ENCODE data around the gene TRIM59.
A peak's percentile ranks its signal among the peaks of the same experiment; 100 is the strongest.

TRIM59 gene

DNA sequence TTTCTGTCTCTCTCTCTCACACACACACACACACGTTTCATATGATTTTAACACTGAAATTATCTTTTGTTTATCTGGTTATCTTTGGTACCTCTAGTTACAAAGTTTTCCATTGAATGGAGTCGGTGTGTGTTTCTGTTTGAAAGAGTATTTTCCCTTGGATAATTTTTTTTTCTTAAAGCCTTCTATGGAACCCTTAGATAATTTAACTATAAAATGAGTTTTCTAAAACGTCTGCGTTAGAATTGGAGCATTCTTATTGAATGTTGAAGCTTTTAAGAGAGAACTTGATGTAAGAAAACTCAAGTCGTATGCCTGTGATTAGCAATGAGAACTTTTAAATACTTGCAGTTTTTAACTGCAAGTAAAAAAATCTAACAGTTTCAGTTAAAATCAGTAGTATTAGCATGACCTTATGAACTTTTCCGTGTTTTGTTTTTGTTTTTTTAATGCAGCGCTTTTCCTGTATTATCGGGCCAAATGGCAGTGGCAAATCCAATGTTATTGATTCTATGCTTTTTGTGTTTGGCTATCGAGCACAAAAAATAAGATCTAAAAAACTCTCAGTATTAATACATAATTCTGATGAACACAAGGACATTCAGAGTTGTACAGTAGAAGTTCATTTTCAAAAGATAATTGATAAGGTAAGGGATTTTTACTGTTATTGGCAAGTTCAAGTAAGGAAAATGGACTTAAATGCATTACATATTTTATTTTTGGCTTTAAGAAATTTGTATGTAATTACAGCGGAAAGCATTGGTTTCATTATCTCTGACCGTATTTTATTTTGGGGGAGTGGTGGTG is 47.2 kb downstream of the TRIM59 start:
- DNase-seq = no peak

DNA sequence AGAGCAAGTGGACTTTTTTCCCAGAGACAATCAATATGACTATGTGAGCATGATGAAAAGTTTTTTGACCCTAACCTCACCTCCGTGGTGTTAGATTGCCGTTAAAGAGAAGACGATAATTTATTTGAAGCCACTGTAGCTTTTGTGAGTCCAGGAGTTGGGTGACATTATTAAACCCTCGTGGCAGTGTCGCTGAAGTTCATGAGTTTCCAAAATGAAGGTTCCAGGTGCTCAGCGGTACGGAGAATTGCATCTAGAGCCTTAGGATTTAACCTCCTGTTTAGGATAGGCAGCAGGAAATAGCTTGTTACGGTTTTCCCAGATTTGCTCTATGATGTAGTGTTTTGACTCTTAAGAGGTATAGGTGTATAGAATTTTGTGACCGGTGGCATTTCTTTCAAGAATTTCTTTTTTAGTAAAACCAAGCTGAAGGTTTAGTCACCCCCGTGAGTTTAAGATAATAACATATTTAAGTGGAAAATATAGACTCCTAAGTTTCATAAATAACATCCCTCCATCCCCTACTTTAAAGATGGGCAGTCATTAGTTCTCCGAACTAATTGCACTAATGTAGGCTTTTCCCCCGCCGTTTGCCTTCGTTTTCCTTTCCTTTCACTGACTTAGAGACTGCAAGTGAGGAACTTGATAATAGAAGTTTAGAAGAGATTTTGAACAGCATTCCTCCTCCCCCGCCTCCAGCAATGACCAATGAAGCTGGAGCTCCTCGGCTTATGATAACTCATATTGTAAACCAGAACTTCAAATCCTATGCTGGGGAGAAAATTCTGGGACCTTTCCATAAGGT is 48.1 kb downstream of the TRIM59 start:
- peak in 2 of 5 experiments; percentile 0 to 55 for DNase-seq

DNA sequence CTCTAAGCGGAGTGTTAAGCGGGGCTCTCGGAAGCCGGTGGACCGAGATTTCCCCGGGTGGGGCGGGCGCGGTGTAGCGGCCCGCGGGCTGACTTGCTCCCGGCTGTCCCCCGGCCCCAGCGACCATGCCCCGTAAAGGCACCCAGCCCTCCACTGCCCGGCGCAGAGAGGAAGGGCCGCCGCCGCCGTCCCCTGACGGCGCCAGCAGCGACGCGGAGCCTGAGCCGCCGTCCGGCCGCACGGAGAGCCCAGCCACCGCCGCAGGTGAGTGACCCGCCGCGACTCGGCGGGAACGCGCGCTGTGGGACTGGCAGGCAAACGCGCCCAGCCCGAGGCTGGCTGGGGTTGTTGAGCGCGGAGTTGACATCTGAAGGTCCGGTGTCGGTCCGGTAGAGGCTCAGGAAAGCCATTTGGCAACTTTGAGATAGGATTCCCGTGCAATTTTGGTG is 48.9 kb downstream of the TRIM59 start:
- DNase-seq = peak in 3 of 5 experiments; percentile 8 to 35 (median 10)

DNA sequence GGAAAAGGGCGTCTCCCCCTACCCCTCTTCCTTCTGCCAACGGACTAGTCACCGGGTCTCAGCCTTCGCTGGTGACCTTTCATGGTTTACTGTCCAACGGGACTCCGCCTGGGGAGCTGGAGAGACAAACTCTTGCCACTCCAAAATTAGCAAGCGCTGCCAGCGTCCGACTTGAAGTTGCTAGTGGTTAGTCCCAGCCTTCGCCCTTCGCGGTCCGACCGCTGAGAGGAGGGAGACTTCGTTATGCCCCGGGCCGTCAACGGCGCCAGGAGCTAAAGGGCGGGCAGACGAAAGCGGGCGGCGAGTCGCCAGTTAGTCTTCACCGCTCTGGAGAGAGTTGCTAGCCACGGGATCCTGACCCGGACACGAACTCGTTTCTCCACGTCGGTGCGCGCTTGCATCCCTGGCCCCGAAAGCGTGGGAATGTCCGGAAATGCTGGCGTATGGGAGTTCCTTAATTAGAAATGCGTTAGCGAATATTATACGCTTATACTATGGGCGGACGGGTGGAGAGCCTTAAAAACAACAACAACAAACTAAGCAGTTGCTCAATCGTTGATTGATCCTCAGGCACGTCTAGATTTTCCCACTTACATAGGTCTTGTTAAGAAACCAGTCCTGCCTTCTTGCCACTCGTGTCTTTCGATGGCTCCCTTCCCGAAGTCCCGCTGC is 49.4 kb downstream of the TRIM59 start:
- peak; percentile 11 to 58 (median 12) for DNase-seq

DNA sequence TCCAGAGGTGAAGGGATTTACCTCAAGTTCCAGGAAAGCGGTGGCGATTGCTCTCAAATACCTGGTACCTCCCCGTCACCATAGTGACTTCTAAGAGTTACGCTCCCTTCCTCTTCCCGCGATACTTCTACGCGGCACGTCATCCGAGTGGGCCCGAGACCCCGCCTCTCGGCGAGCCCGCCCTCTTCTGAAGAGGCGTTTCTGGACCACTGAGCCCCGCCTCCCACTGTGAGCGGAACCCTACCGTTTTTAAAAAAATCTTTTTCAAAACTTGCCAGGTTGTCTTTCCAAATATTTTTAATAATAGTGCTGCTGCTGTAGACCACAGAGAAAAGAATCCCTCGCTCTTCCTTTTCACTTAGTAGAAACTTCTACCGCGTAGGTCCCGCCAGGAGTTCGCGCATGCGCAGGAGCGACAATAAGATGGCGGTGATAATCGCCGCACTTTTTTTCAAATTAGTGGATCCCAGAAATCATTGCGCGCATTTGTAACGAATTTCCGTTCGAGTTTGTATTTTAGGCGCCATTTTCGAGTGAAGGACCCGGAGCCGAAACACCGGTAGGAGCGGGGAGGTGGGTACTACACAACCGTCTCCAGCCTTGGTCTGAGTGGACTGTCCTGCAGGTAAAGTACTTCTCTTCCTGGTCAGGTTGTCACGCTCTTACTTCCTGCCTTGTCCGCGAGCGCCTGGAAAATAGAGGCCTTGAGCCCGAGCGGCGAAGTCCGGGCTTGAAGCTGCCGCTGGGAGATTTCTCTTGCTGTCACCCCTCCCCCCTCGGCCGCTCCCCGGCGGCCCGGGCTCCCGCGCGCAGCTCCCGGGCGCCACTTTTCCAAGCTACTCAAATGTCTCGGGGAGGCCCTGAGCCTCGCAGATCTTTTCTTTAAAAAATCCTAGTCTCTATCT is 50.2 kb downstream of the TRIM59 start, which contains the start of the genes IFT80 and SMC4:
Gene IFT80 (minus strand): TSS at position 101 of the 905 bp plus-strand sequence. CDS start 14,625 bp downstream, outside the sequence.
Gene SMC4 (plus strand): TSS at position 526 of the 905 bp plus-strand sequence. CDS start 1,177 bp downstream, outside the sequence.
- DNase-seq = peak; percentile 88 to 96 (median 94)

DNA sequence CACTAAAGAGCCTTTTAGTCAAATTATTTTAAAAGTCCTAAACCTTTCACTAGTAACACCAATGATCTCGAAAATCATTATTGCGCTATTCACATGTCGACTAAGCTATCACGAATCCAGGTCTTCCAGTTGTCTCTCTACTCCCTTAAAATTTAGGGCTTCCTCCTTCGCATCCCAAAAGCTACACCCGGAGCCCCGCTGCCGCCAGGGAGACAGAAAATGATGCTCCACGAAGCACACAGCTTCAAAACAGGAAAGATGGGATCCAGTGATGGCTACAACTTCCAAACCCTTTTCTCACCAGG is 50.8 kb downstream of the TRIM59 start:
- DNase-seq = no peak

DNA sequence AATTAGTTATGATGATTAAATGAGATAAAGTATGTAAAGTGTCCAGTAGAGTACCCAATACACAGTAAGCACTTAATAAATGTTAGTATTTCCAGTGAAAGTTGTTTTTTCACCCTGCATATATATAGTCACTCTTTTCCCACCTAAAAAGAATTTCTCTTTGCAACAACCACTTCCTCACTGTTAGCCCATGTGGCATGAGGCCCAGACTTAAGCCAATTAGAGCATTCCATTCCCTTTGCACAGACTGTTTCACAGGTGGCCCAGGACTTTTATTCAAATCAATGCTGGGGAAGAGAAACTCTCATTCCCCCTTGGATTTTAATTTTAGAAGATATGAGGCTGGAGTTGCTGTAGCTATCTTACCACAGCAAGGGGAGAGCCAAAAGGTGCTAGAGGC is 54.3 kb downstream of the TRIM59 start:
- DNase-seq = no peak

DNA sequence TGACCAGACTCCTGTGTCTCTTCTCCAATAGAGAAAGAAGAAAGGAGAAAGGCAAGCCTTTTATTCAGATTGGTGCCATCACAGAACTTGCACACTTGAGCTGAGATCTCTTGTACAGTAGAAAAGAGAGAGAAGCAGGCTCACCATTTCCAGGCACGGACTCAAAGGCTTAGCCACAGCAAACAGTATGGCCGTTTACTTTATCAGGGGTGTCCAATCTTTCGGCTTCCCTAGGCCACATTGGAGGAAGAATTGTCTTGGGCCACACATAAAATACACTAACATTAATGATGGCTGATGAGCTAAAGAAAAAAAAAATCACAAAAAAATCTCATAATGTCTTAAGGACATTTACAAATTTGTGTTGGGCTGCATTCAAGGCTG is 55.6 kb downstream of the TRIM59 start:
- DNase-seq = no peak

DNA sequence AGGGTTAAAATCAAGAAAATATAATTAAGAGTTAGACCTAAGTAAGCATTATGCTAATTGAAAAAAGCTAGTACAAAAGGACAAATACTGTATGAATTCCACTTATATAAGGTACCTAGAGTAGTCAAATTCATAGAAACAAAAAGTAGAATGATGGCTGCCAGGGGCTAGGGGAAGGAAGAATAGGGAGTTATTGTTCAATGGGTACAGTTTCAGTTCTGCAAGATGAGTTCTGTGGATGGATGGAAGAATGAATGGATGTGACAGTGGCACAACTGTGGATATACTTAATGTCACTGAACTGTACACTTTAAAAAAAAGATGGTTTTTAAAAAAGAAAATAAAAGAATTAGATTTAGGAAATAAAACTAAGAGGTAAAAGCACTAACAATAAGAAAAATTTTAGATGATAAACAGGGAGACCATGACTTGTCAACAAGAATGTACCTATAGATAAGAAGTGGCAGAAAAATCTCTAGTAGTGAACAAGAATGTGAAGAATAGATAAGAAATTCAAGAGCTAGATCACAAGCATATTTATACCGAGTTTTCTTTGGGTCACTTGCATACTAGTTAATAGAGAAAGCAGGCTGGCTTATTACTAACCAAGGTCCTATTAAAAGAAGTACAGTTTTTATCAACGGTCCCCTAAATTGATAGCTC is 56.1 kb downstream of the TRIM59 start:
- DNase-seq = no peak

DNA sequence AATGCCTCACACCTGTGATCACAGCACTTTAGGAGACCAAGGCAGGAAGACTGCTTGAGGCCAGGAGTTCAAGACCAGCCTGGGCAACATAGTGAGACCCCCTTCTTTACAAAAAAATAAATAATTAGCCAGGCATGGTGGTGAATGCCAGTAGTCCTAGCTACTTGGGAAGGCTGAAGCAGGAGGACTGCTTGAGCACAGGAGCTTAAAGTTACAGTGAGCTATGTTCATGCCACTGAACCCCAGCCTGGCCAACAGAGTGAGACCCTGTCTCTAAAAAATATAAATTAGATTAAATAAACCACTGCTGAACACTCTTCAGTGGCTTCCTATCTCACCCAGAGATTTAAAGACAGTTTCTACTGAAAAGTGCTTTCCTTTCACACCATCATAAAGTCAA is 56.8 kb downstream of the TRIM59 start:
- no peak for DNase-seq

DNA sequence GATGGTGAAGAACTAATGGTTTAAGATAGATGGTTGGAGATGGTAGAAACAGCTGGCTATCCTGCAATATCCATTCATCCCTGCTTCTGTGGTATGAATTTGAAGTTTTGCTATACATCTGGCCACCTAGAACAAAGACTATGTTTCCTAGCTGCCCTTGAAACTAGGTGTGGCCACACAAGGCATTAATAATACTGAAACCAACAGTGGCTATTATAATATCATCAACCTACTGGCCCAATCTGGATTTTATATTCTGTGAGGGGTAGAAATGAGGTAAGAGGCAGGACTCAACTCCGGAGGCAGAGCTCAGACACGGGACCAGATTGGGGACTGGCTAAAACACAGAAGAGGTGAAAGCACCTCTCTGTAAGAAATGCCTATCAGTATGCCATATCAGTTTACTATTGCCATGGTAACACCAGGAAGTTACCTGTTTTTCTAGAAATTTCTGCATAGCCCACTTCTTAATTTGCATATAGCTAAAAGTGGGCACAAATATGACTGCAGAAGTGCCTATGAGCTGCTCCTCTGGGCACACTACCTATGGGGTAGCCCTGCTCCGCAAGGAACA is 58.9 kb downstream of the TRIM59 start:
- DNase-seq = no peak

All from T-helper 2 cell (primary cell).